ENCODE results near the gene BTG2. TPM values are rescaled to one million over a fixed set of nuclear protein-coding genes. Genes with fewer than 3 reads are reported as not detected.
A peak's percentile ranks its signal among the peaks of the same experiment; 100 is the strongest.

Gene BTG2
- total and polyA plus RNA-seq, 2 experiments from 2014 or later, result 197 to 274 TPM

- Histone ChIP-seq H3K4me3 (no peak overlapping the region), H3K4me1 (ENCODE audit: insufficient read depth) (peaks cover 53% of the 10 kb centered on the region), H3K9me3 (ENCODE audit: low read depth) (no peaks in the 10 kb centered on the region), H3K27me3 (no peaks in the 10 kb centered on the region), H2AFZ (no peak overlapping the region), H3K36me3 (replicated peaks; ENCODE audit: insufficient read depth, low read depth) (no peaks in the 10 kb centered on the region), H3K27ac (peak overlapping the region; percentile 95), H3K4me2 (peak overlapping the region; percentile 58), H3K79me2 (no peaks in the 10 kb centered on the region), H4K20me1 (ENCODE audit: insufficient read depth, poor library complexity, severe bottlenecking) (no peaks in the 10 kb centered on the region), H3K9me2 (replicated peaks; ENCODE audit: insufficient read depth) (no peaks in the 10 kb centered on the region)
- peak; percentile 44 for DNase-seq (ENCODE audit: low spot score)
- TF ChIP-seq EZH2phosphoT487 (IDR thresholded peaks at IDR 0.05; ENCODE audit: low read depth, severe bottlenecking, unreplicated experiment), result no peak
- TF ChIP-seq CTCF (IDR thresholded peaks at IDR 0.05; ENCODE audit: poor library complexity), result no peak
- no peak for TF ChIP-seq EZH2 (IDR thresholded peaks at IDR 0.05; ENCODE audit: borderline replicate concordance)
- WGBS (ENCODE audit: low lambda C conversion rate, missing lambda C conversion rate), result 67% methylated on average over 12 of the region's 12 CpGs
Observed at GRCh38 chr1:203289281-203289981, 15.9 kb upstream of the BTG2 start.

DNA sequence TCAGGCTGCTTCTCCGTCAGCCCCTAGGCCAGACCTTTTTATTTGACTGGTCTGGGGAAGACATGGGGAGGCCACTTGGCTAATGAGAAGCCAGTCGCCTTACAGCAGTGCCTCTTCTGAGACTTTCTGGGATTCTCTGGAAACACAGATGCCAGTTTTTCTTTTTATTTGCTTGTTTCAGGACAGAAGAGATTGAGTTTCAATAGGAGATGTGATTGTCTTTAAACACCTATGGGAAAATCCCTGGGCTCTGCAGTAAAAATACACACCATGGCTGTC is 15.4 kb upstream of the BTG2 start:
- Histone ChIP-seq H3K27me3 (no peaks in the 10 kb centered on the region), H3K9me3 (ENCODE audit: low read depth) (no peaks in the 10 kb centered on the region), H3K4me1 (ENCODE audit: insufficient read depth) (peaks cover 53% of the 10 kb centered on the region), H3K9me2 (replicated peaks; ENCODE audit: insufficient read depth) (no peaks in the 10 kb centered on the region), H3K4me3 (no peak overlapping the region), H3K27ac (peak overlapping the region; percentile 95), H2AFZ (no peak overlapping the region), H3K79me2 (no peaks in the 10 kb centered on the region), H3K4me2 (peak overlapping the region; percentile 58), H3K36me3 (replicated peaks; ENCODE audit: insufficient read depth, low read depth) (no peaks in the 10 kb centered on the region), H4K20me1 (ENCODE audit: insufficient read depth, poor library complexity, severe bottlenecking) (no peaks in the 10 kb centered on the region)
- 68% methylated on average over 2 of the region's 2 CpGs for WGBS (ENCODE audit: low lambda C conversion rate, missing lambda C conversion rate)
- TF ChIP-seq CTCF (IDR thresholded peaks at IDR 0.05; ENCODE audit: poor library complexity), result no peak
- TF ChIP-seq EZH2 (IDR thresholded peaks at IDR 0.05; ENCODE audit: borderline replicate concordance), result no peak
- no peak for TF ChIP-seq EZH2phosphoT487 (IDR thresholded peaks at IDR 0.05; ENCODE audit: low read depth, severe bottlenecking, unreplicated experiment)
- DNase-seq (ENCODE audit: low spot score), result no peak

DNA sequence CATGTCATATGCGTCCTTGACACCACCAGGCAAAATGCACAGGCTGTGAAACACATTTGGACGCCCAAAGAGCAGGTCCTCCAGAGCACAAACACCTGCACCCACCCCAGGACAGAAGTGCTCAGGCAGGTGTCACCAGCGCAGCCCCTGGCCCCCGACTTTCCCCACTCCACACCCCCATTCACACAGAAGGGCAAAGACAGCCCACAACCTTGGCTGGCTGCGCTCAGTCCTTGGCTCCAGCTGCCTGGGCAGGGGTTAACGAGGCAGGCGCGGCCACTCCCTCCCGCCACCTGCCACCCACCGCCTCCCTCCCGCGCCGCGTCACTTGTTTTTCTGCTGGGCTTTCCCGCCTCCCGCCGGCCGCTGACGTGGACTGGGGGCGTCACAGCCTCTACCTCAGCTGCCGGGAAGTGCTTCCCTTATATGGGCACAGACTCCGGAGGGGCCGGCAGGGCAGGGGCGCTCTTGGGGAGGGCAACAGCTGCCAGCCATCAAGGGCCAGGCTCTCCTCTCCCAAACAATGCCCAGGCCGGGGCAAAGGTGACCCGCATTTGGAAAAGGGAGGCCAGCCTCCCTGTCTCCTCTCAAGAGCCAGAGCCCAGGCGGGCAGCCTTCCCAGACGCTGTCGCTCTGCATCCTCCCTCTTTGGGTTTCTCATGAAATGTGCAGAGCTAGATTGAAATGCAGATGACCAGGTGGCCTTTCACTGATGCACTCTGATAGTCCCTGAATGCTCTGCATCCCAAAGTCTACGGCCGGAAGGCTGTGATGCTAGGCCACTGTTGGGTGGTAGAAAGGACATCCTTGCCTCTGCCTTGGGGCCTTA is 14.8 kb upstream of the BTG2 start:
- Histone ChIP-seq H3K27me3 (no peaks in the 10 kb centered on the region), H2AFZ (no peak overlapping the region), H3K9me2 (replicated peaks; ENCODE audit: insufficient read depth) (no peaks in the 10 kb centered on the region), H3K4me3 (no peak overlapping the region), H3K4me1 (ENCODE audit: insufficient read depth) (peaks cover 53% of the 10 kb centered on the region), H3K27ac (peak overlapping the region; percentile 95), H3K4me2 (peak overlapping the region; percentile 63), H3K36me3 (replicated peaks; ENCODE audit: insufficient read depth, low read depth) (no peaks in the 10 kb centered on the region), H3K9me3 (ENCODE audit: low read depth) (no peaks in the 10 kb centered on the region), H4K20me1 (ENCODE audit: insufficient read depth, poor library complexity, severe bottlenecking) (no peaks in the 10 kb centered on the region), H3K79me2 (no peaks in the 10 kb centered on the region)
- peak; percentile 97 for DNase-seq (ENCODE audit: low spot score)
- whole genome bisulfite sequencing (ENCODE audit: low lambda C conversion rate, missing lambda C conversion rate), result 11% methylated on average over 28 of the region's 31 CpGs
- TF ChIP-seq EZH2 (IDR thresholded peaks at IDR 0.05; ENCODE audit: borderline replicate concordance), result no peak
- no peak for TF ChIP-seq EZH2phosphoT487 (IDR thresholded peaks at IDR 0.05; ENCODE audit: low read depth, severe bottlenecking, unreplicated experiment)
- TF ChIP-seq CTCF (IDR thresholded peaks at IDR 0.05; ENCODE audit: poor library complexity), result no peak
